ENCODE measurements around the gene TULP1.

- no peak for TF ChIP-seq CTCF (IDR thresholded peaks at IDR 0.05 in 4 of 5, conservative IDR thresholded peaks at IDR 0.05 in 1 of 5)
- no peak for TF ChIP-seq POLR2A (IDR thresholded peaks at IDR 0.05)
Observed at GRCh38 chr6:35483490-35483889, 29.2 kb downstream of the TULP1 start.

Data from gastrocnemius medialis (tissue), 4 donors.